HFFc6 (cell line): ENCODE measurements around the gene ACOT9. TPM values are rescaled to one million over a fixed set of nuclear protein-coding genes. Genes with fewer than 3 reads are reported as not detected.
"Not testable (repeated sequence)": the region's sequence is repeated elsewhere in the genome, so short reads cannot be mapped to it uniquely, and the experiment has no call there.

Experiments used
- DNase-seq: peaks from one replicate; pipeline ENCODE4 v3.0.0-alpha.2; 2018
- H3K27ac Mint-ChIP-seq: 2 replicates; pipeline ENCODE4 v1.8.0; 2020; ENCODE audit warnings: mild to moderate bottlenecking, mixed read lengths
- H3K27me3 Mint-ChIP-seq: 2 replicates; pipeline ENCODE4 v1.8.0; 2021; ENCODE audit warnings: mild to moderate bottlenecking, moderate library complexity, mixed read lengths; ENCODE audit not compliant: insufficient read depth
- H3K36me3 Mint-ChIP-seq: 2 replicates; pipeline ENCODE4 v1.8.0; 2021; ENCODE audit warnings: low read depth, mixed read lengths
- H3K4me1 Mint-ChIP-seq: 2 replicates; pipeline ENCODE4 v1.8.0; 2020; ENCODE audit warnings: low read depth, mixed read lengths
- H3K4me3 Mint-ChIP-seq: 2 replicates; pipeline ENCODE4 v1.8.0; 2020; ENCODE audit warnings: mild to moderate bottlenecking, moderate library complexity, mixed read lengths
- H3K9me3 Mint-ChIP-seq: 2 replicates; pipeline ENCODE4 v1.8.0; 2020; ENCODE audit warnings: mild to moderate bottlenecking, mixed read lengths
- total RNA-seq, 6 experiments: library from RNA; stranded (reverse); fragmentation: NEBNext Ultra II Directional; extraction: Animal tissue kit (Norgen Biotek cat#: 25700); gene quantifications; 2 replicates in 1 of 6; 3 replicates in 5 of 6; pipeline ENCODE4 v1.2.3, GENCODE V29; 2021
- TF ChIP-seq, protein P1 (sequence below): fragments of 200-600 bp; sonication (generic); IDR thresholded peaks from 2 replicates; pipeline ENCODE4 v1.5.0; 2021; ENCODE audit warnings: antibody characterized with exemption, mild to moderate bottlenecking

Gene ACOT9
- total RNA-seq, 6 experiments from 2014 or later: 49.1 to 52.8 (median 50.3) TPM

DNA sequence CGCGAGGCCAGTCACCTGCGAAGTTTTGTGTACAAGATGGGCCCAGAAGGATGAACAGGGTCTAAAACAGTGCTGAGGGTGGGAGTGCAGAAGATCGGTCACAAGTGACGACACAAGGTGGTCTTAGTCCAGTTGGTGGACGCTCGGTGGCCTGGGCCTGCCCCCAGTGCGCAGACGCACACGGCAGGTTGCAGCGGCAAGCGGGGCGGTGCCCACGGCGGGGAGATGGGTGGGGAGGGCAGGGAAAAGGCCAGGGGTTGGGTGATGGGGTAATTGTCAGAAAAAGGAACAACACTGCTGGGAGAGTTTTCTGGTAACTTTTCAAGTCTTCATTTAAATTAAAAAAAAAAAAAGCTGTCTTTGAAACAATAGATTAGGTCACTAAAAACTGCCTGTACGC is 76.8 kb downstream of the ACOT9 start:
- Mint-ChIP-seq H3K4me3 (no peak overlapping the region), H3K27me3 (peaks cover 4% of the 10 kb centered on the region; the same call in 1 of the 2 replicates), H3K4me1 (peaks cover 18% of the 10 kb centered on the region), H3K27ac (no peak overlapping the region), H3K36me3 (no peaks in the 10 kb centered on the region), H3K9me3 (no peaks in the 10 kb centered on the region)
- TF ChIP-seq, protein P1, sequence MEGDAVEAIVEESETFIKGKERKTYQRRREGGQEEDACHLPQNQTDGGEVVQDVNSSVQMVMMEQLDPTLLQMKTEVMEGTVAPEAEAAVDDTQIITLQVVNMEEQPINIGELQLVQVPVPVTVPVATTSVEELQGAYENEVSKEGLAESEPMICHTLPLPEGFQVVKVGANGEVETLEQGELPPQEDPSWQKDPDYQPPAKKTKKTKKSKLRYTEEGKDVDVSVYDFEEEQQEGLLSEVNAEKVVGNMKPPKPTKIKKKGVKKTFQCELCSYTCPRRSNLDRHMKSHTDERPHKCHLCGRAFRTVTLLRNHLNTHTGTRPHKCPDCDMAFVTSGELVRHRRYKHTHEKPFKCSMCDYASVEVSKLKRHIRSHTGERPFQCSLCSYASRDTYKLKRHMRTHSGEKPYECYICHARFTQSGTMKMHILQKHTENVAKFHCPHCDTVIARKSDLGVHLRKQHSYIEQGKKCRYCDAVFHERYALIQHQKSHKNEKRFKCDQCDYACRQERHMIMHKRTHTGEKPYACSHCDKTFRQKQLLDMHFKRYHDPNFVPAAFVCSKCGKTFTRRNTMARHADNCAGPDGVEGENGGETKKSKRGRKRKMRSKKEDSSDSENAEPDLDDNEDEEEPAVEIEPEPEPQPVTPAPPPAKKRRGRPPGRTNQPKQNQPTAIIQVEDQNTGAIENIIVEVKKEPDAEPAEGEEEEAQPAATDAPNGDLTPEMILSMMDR: no peak
- DNase-seq: no peak

DNA sequence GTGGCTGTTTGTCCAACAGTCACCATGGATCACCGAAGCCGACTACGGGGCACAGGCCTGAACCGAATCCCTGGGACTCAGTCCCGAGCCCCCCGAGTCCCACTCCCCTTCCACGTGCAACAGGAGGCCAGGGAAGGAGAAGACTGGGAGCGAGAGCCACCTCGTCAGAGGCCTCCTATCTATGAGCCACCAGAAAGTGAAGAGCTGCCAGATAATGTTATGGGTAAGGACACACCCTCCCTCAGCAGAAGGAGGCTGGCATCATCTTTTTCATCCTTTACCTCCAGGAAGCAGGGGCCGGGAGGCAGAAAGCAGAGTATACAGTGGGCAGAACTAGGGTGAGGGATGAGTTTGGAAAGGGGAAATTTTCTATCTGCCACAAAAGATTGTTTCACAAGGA is 78.6 kb downstream of the ACOT9 start:
- Mint-ChIP-seq H3K4me3 (no peak overlapping the region), H3K9me3 (no peaks in the 10 kb centered on the region), H3K36me3 (no peaks in the 10 kb centered on the region), H3K4me1 (peaks cover 28% of the 10 kb centered on the region), H3K27ac (no peak overlapping the region), H3K27me3 (peaks cover 4% of the 10 kb centered on the region; the same call in 1 of the 2 replicates)
- DNase-seq: no peak
- TF ChIP-seq, protein P1: no peak

GRCh38 chrX:23662853-23663252 is 80.2 kb downstream of the ACOT9 start:
- H3K27ac Mint-ChIP-seq: peak overlapping the region; percentile 48; the same call in 1 of the 2 replicates
- H3K9me3 Mint-ChIP-seq: no peaks in the 10 kb centered on the region
- peak; percentile 65 for DNase-seq
- H3K27me3 Mint-ChIP-seq: peaks cover 4% of the 10 kb centered on the region; the same call in 1 of the 2 replicates
- TF ChIP-seq, protein P1: no peak
- no peak overlapping the region for H3K4me3 Mint-ChIP-seq
- peaks cover 30% of the 10 kb centered on the region for H3K4me1 Mint-ChIP-seq
- H3K36me3 Mint-ChIP-seq: no peaks in the 10 kb centered on the region

DNA sequence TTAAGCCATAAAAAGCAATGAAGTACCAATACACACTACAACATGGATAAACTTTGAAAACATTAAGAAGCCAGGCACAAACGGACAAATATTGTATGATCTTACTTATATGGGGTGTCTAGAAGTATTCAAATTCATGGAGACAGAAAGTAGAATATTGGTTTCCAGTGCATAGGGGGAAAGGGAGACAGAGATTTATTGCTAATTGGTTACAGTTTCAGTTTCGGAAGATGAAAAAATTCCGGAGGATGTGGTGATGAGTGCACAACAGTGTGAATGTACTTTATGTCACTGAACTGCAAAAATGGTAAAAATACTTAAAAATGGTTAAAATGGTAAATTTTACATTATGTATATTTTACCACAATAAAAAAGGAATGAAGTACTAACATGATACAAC is 80.9 kb downstream of the ACOT9 start:
- TF ChIP-seq, protein P1: no peak

GRCh38 chrX:23661671-23662070 is 81.4 kb downstream of the ACOT9 start:
- peak; percentile 30 for DNase-seq
- H3K4me3 Mint-ChIP-seq: no peak overlapping the region
- TF ChIP-seq, protein P1: no peak
- H3K36me3 Mint-ChIP-seq: no peaks in the 10 kb centered on the region
- no peak overlapping the region for H3K27ac Mint-ChIP-seq
- no peaks in the 10 kb centered on the region for H3K9me3 Mint-ChIP-seq
- H3K4me1 Mint-ChIP-seq: peaks cover 34% of the 10 kb centered on the region
- peaks cover 4% of the 10 kb centered on the region; the same call in 1 of the 2 replicates for H3K27me3 Mint-ChIP-seq

More for the DNA sequence above, 80.9 kb downstream of the ACOT9 start:
- H3K9me3 Mint-ChIP-seq: no peaks in the 10 kb centered on the region
- peaks cover 30% of the 10 kb centered on the region for H3K4me1 Mint-ChIP-seq
- H3K4me3 Mint-ChIP-seq: peak overlapping the region; percentile 43; the same call in 1 of the 2 replicates
- no peak overlapping the region for H3K27ac Mint-ChIP-seq
- H3K36me3 Mint-ChIP-seq: no peaks in the 10 kb centered on the region
- peaks cover 4% of the 10 kb centered on the region; the same call in 1 of the 2 replicates for H3K27me3 Mint-ChIP-seq
- DNase-seq: no peak

GRCh38 chrX:23660766-23661132 is 82.3 kb downstream of the ACOT9 start:
- Mint-ChIP-seq H3K36me3 (no peaks in the 10 kb centered on the region), H3K4me3 (no peak overlapping the region), H3K27me3 (peaks cover 2% of the 10 kb centered on the region; the same call in 1 of the 2 replicates), H3K27ac (no peak overlapping the region), H3K4me1 (peaks cover 41% of the 10 kb centered on the region), H3K9me3 (no peaks in the 10 kb centered on the region)
- no peak for DNase-seq
- TF ChIP-seq, protein P1: no peak

DNA sequence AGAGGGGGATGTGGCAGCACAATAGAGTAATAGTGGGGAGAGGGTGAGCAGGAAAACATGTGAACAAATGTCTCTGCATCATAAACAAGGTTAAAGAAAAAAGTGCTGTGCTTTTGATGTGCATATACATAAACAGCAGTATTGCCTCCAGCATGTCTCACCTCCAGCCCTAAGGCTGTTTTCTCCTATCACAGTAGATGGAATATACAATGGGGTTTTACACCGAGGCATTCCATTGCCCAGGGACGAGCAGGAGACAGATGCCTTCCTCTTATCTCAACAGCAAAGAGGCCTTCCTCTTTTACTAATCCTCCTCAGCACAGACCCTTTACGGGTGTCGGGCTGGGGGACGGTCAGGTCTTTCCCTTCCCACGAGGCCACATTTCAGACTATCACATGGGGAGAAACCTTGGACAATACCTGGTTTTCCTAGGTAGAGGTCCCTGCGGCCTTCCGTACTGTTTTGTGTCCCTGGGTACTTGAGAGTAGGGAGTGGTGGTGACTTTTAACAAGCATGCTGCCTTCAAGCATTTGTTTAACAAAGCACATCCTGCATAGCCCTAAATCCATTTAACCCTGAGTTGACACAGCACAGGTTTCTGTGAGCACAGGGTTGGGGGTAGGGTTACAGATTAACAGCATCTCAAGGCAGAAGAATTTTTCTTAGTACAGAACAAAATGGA is 82.9 kb downstream of the ACOT9 start:
- not testable (repeated sequence) for DNase-seq, H3K9me3 Mint-ChIP-seq, H3K4me3 Mint-ChIP-seq, H3K27me3 Mint-ChIP-seq, H3K27ac Mint-ChIP-seq, H3K36me3 Mint-ChIP-seq
- peaks cover 41% of the 10 kb centered on the region for H3K4me1 Mint-ChIP-seq
